ENCODE results near the gene MTHFD1L. TPM values are rescaled to one million over a fixed set of nuclear protein-coding genes. Genes with fewer than 3 reads are reported as not detected.
A peak's percentile ranks its signal among the peaks of the same experiment; 100 is the strongest.

The MTHFD1L gene
- total and polyA plus RNA-seq, 2 experiments from 2014 or later: 18.2 to 37.9 TPM

DNA sequence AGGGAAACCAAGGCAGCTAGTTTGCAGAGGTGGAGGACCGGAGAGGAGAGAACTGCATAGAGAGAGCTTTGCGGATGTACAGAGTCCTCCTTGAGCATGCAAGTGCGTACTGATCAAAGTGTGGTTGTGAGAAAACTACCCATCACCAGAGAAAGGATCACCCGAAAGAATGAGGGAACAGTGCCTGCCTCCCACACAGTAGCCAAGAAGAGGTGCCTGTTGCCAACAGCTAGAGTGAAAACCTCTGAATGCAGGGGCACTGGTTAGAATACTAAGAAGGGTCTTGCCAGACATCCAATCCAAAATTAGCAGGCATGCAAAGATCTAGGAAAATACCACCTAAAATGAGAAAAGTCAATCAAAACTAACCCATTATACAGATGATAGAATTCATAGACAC lies 207.6 kb downstream of the MTHFD1L start:
- DNase-seq (ENCODE audit: low read depth in 1 of 2, low spot score in 1 of 2): no peak
- H3K4me1 ChIP-seq (ENCODE audit: low read depth): peaks cover 22% of the 10 kb centered on the region
- no peak overlapping the region for H3K4me3 ChIP-seq
- TF ChIP-seq, protein P1, sequence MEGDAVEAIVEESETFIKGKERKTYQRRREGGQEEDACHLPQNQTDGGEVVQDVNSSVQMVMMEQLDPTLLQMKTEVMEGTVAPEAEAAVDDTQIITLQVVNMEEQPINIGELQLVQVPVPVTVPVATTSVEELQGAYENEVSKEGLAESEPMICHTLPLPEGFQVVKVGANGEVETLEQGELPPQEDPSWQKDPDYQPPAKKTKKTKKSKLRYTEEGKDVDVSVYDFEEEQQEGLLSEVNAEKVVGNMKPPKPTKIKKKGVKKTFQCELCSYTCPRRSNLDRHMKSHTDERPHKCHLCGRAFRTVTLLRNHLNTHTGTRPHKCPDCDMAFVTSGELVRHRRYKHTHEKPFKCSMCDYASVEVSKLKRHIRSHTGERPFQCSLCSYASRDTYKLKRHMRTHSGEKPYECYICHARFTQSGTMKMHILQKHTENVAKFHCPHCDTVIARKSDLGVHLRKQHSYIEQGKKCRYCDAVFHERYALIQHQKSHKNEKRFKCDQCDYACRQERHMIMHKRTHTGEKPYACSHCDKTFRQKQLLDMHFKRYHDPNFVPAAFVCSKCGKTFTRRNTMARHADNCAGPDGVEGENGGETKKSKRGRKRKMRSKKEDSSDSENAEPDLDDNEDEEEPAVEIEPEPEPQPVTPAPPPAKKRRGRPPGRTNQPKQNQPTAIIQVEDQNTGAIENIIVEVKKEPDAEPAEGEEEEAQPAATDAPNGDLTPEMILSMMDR (IDR thresholded peaks at IDR 0.05; ENCODE audit: low read depth, low read length): no peak
- H3K27me3 ChIP-seq: no peaks in the 10 kb centered on the region
- H3K9me3 ChIP-seq (ENCODE audit: low read depth): no peaks in the 10 kb centered on the region
- no peak overlapping the region for H3K27ac ChIP-seq
- no peaks in the 10 kb centered on the region for H3K36me3 ChIP-seq

DNA sequence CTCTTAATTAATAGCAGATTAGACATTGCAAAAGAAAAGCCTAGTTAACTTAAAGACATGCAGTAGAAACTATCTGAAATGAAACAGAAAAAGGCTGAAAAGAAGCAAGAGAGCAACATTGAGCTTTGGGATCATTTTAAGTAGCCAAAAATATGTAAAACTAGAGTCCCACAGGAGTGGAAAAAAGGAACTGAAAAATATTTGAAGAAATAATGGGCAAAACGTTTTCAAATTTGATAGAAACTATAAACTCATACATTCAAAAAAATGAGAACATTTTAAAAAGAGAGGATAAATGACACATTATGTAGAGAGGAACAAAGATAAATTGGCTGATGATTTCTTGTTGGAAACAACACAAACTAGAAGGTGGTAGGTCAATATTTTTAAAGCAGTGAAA lies 208.2 kb downstream of the MTHFD1L start:
- no peak overlapping the region for H3K4me3 ChIP-seq
- peaks cover 18% of the 10 kb centered on the region for H3K4me1 ChIP-seq (ENCODE audit: low read depth)
- TF ChIP-seq, protein P1 (IDR thresholded peaks at IDR 0.05; ENCODE audit: low read depth, low read length): no peak
- no peak for DNase-seq (ENCODE audit: low read depth in 1 of 2, low spot score in 1 of 2)
- no peaks in the 10 kb centered on the region for H3K36me3 ChIP-seq
- H3K27ac ChIP-seq: no peak overlapping the region
- no peaks in the 10 kb centered on the region for H3K9me3 ChIP-seq (ENCODE audit: low read depth)
- H3K27me3 ChIP-seq: no peaks in the 10 kb centered on the region

DNA sequence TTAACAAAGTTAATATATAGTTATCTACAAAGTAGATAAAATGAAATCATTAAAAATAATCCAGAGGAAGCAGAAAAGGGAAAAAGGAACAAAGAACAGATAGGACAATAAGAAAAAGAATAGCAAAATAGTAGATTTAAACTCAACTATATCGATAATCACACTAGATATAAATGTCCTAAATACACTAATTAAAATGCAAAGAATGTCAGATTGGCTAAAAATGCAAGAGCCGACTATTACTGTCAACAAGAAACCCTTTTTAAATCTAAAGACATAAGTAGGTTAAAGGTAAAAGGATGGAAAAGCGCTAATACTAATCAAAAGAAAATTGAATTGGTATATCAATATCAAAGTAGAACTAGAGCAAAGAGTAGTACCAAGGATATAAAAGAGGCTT lies 209.5 kb downstream of the MTHFD1L start:
- TF ChIP-seq, protein P1 (IDR thresholded peaks at IDR 0.05; ENCODE audit: low read depth, low read length): no peak
- Histone ChIP-seq H3K4me3 (no peak overlapping the region), H3K4me1 (ENCODE audit: low read depth) (peaks cover 16% of the 10 kb centered on the region), H3K27ac (no peak overlapping the region), H3K36me3 (no peaks in the 10 kb centered on the region), H3K27me3 (no peaks in the 10 kb centered on the region), H3K9me3 (ENCODE audit: low read depth) (no peaks in the 10 kb centered on the region)
- no peak for DNase-seq (ENCODE audit: low read depth in 1 of 2, low spot score in 1 of 2)

DNA sequence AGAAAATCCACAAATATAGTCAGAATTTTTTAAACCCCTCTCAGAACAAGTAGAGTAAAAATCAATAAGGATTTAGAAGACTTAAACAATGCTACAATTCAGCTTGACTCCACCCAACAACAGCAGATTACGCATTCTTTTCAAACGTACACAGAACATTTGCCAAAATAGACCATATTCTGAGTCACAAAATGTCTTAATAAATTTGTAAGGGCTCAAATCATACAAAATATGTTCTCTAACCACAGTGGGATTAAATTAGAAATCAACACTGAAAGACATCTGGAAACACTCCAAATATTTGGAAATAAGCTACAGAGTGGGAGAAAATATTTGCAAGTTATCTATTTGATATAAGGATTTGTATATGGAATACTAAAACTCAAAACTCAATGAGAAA lies 210.0 kb downstream of the MTHFD1L start:
- H3K36me3 ChIP-seq: no peaks in the 10 kb centered on the region
- DNase-seq (ENCODE audit: low read depth in 1 of 2, low spot score in 1 of 2): peak in 1 of 2 donors; percentile 87
- TF ChIP-seq, protein P1 (IDR thresholded peaks at IDR 0.05; ENCODE audit: low read depth, low read length): no peak
- no peaks in the 10 kb centered on the region for H3K9me3 ChIP-seq (ENCODE audit: low read depth)
- H3K4me1 ChIP-seq (ENCODE audit: low read depth): peaks cover 13% of the 10 kb centered on the region
- no peaks in the 10 kb centered on the region for H3K27me3 ChIP-seq
- H3K4me3 ChIP-seq: no peak overlapping the region
- H3K27ac ChIP-seq: no peak overlapping the region

DNA sequence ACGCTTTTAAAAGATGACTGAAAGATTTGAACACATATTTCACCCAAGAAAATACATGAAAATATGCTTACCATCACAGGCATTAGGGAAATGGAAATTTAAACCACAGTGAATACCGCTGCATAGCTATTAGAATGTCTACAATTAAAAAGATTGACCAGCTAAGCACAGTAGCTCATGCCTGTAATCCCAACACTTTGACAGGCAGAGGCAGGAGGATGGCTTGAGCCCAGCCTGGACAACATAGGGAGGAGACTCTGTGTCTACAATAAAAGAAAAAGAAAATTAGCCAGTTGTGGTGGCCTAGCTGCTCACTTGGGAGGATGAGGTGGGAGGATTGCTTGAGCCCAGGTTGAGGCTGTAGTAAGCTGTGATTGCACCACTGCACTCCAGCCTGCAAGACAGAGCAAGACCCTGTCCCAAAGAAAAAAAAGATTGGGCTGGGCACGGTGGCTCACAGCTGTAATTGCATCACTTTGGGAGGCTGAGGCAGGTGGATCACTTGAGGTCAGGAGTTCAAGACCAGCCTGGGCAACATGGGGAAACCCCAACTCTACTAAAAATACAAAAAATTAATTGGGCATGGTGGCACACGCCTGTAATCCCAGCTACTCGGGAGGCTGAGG lies 210.5 kb downstream of the MTHFD1L start:
- no peak overlapping the region for H3K4me3 ChIP-seq

More for the DNA sequence above, 210.5 kb downstream of the MTHFD1L start:
- H3K9me3 ChIP-seq (ENCODE audit: low read depth): no peaks in the 10 kb centered on the region
- H3K27me3 ChIP-seq: no peaks in the 10 kb centered on the region
- TF ChIP-seq, protein P1 (IDR thresholded peaks at IDR 0.05; ENCODE audit: low read depth, low read length): no peak
- peaks cover 8% of the 10 kb centered on the region for H3K4me1 ChIP-seq (ENCODE audit: low read depth)
- no peaks in the 10 kb centered on the region for H3K36me3 ChIP-seq
- no peak for DNase-seq (ENCODE audit: low read depth in 1 of 2, low spot score in 1 of 2)
- no peak overlapping the region for H3K27ac ChIP-seq

All from cardiac muscle cell (in vitro differentiated cells and primary cell).